ENCODE data around the gene PHF12. TPM values are rescaled to one million over a fixed set of nuclear protein-coding genes. Genes with fewer than 3 reads are reported as not detected.

PHF12 gene
- total RNA-seq, 1 experiment from 2014 or later: 35.7 TPM

- ATAC-seq (no peak), DNase-seq (ENCODE audit: low read depth, low spot score) (no peak)
- no peaks in the 10 kb centered on the region for H3K9me3 ChIP-seq (ENCODE audit: control insufficient read depth in 1 of 2, insufficient read depth in 1 of 2, low read depth in 1 of 2, low read length in 2 of 2)
- H3K4me1 ChIP-seq (ENCODE audit: control insufficient read depth in 1 of 2, insufficient read depth in 2 of 2, low read length in 2 of 2): peaks cover 3 to 4% of the 10 kb centered on the region in 2 experiments; a peak in 1 of 4 replicates
- no peaks in the 10 kb centered on the region for H3K36me3 ChIP-seq (ENCODE audit: control insufficient read depth in 1 of 2, insufficient read depth in 2 of 2, low read length in 2 of 2)
- RAD21 ChIA-PET (ENCODE audit: low non-redundant PET in 1 of 2, low total read pairs in 2 of 2, uncharacterized antibody in 2 of 2, unreplicated experiment in 2 of 2): no interaction called here
- TF ChIP-seq YY1 (IDR thresholded peaks at IDR 0.05; ENCODE audit: extremely low read depth, insufficient replicate concordance, low read depth, low read length) (no peak), EZH2 (IDR thresholded peaks at IDR 0.05) (no peak), EGR1 (IDR thresholded peaks at IDR 0.05; ENCODE audit: low read depth) (no peak), JUND (IDR thresholded peaks at IDR 0.05) (no peak), SP1 (IDR thresholded peaks at IDR 0.05; ENCODE audit: low read depth) (no peak), CBX3 (IDR thresholded peaks at IDR 0.05; ENCODE audit: low read depth) (no peak), ZFX (IDR thresholded peaks at IDR 0.05) (no peak), REST (IDR thresholded peaks at IDR 0.05; ENCODE audit: low read depth) (no peak), ZBTB33 (IDR thresholded peaks at IDR 0.05; ENCODE audit: extremely low read depth, insufficient replicate concordance, low read length) (no peak), TCF7L2 (IDR thresholded peaks at IDR 0.05; ENCODE audit: borderline replicate concordance, extremely low read depth, insufficient read depth, insufficient read length) (no peak), SIN3A (IDR thresholded peaks at IDR 0.05; ENCODE audit: low read depth) (no peak), SRF (IDR thresholded peaks at IDR 0.05; ENCODE audit: low read depth) (no peak), EZH2phosphoT487 (IDR thresholded peaks at IDR 0.05; ENCODE audit: borderline replicate concordance) (no peak), ELF1 (IDR thresholded peaks at IDR 0.05; ENCODE audit: borderline replicate concordance, low read depth) (no peak), CTCF (IDR thresholded peaks at IDR 0.05 in 2 of 3, conservative IDR thresholded peaks at IDR 0.05 in 1 of 3; ENCODE audit: borderline replicate concordance in 1 of 3, insufficient read depth in 1 of 3, low read depth in 2 of 3, low read length in 2 of 3) (no peak), RAD21 (IDR thresholded peaks at IDR 0.05; ENCODE audit: low read depth) (no peak), ATF3 (IDR thresholded peaks at IDR 0.05) (no peak), MAX (IDR thresholded peaks at IDR 0.05) (no peak)
- H3K4me3 ChIP-seq (replicated peaks in 1 of 2; ENCODE audit: low read depth in 1 of 2, low read length in 2 of 2): no peak overlapping the region
- BruUV-seq (replicated peaks): no TSS peak
- H3K9me2 ChIP-seq (ENCODE audit: insufficient read depth): no peaks in the 10 kb centered on the region
- CTCF ChIA-PET: no interaction called here
- no peaks in the 10 kb centered on the region for H3K79me2 ChIP-seq (ENCODE audit: insufficient read depth, low read length)
- POLR2A ChIA-PET: no interaction called here
- no peak overlapping the region for H3K27ac ChIP-seq (ENCODE audit: low read depth, low read length)
- peaks cover 31% of the 10 kb centered on the region; the same call in 1 of the 2 replicates for H3K27me3 ChIP-seq (ENCODE audit: insufficient read depth, low read length)
- intact Hi-C loops (cut with micrococcal nuclease): no loop called here
- H2AFZ ChIP-seq (ENCODE audit: low read depth, low read length, poor library complexity, severe bottlenecking): no peak overlapping the region
- H4K20me1 ChIP-seq (ENCODE audit: insufficient read depth): no peaks in the 10 kb centered on the region
- H3K9ac ChIP-seq (ENCODE audit: low read length): no peak overlapping the region
- H3K4me2 ChIP-seq (ENCODE audit: low read length): no peak overlapping the region
These were observed 46.5 kb upstream of the PHF12 start for GRCh38 chr17:28997806-28998205.
